H9 (cell line): ENCODE data around the gene PCCA. TPM values are rescaled to one million over a fixed set of nuclear protein-coding genes. Genes with fewer than 3 reads are reported as not detected.

Experiments
- DNase-seq: peaks from one replicate; pipeline ENCODE4 v3.0.0-alpha.2; 2017
- H2AFZ ChIP-seq: one replicate; pipeline ENCODE4 v1.6.1; 2013; ENCODE audit warnings: mild to moderate bottlenecking, low read length, control low read depth, moderate library complexity
- H2AK5ac ChIP-seq: 2 replicates; pipeline ENCODE4 v1.6.1; 2013; ENCODE audit warnings: low read length, control low read depth, mixed read lengths; ENCODE audit not compliant: insufficient read length
- H2BK120ac ChIP-seq: one replicate; pipeline ENCODE4 v1.6.1; 2013; ENCODE audit warnings: low read depth, mild to moderate bottlenecking, low read length, control low read depth, inconsistent platforms; ENCODE audit not compliant: poor library complexity, severe bottlenecking
- H2BK12ac ChIP-seq: 2 replicates; pipeline ENCODE4 v1.6.1; 2013; ENCODE audit warnings: low read length, control low read depth, mixed read lengths, low read depth; ENCODE audit not compliant: insufficient read length
- H2BK15ac ChIP-seq: 2 replicates; pipeline ENCODE4 v1.6.1; 2013; ENCODE audit warnings: low read depth, low read length, control low read depth
- H2BK20ac ChIP-seq: one replicate; pipeline ENCODE4 v1.6.1; 2013; ENCODE audit warnings: low read depth, mild to moderate bottlenecking, low read length, control low read depth, inconsistent platforms; ENCODE audit not compliant: poor library complexity, severe bottlenecking
- H2BK5ac ChIP-seq: 2 replicates; pipeline ENCODE4 v1.6.1; 2013; ENCODE audit warnings: low read length, control low read depth, mixed read lengths; ENCODE audit not compliant: insufficient read length
- H3K14ac ChIP-seq: 2 replicates; pipeline ENCODE4 v1.6.1; 2013; ENCODE audit warnings: low read length, control low read depth; ENCODE audit not compliant: insufficient read depth
- H3K18ac ChIP-seq: 2 replicates; pipeline ENCODE4 v1.6.1; 2013; ENCODE audit warnings: low read depth, mild to moderate bottlenecking, mixed read lengths, low read length, control low read depth; ENCODE audit not compliant: insufficient read length
- H3K23ac ChIP-seq: 2 replicates; pipeline ENCODE4 v1.6.1; 2013; ENCODE audit warnings: low read length, control low read depth, mixed read lengths, low read depth; ENCODE audit not compliant: insufficient read length
- H3K23me2 ChIP-seq: 2 replicates; pipeline ENCODE4 v1.6.1; 2013; ENCODE audit warnings: low read depth, mild to moderate bottlenecking, mixed read lengths, low read length, control low read depth; ENCODE audit not compliant: insufficient read length, poor library complexity, severe bottlenecking
- H3K27ac ChIP-seq: 2 replicates; pipeline ENCODE4 v1.5.1; 2013; ENCODE audit warnings: low read length, control low read depth, mixed read lengths, low read depth; ENCODE audit not compliant: insufficient read length
- H3K27me3 ChIP-seq: 2 replicates; pipeline ENCODE4 v1.6.1; 2013; ENCODE audit warnings: low read length, control low read depth, inconsistent platforms; ENCODE audit not compliant: insufficient read depth
- H3K4ac ChIP-seq: 2 replicates; pipeline ENCODE4 v1.6.1; 2013; ENCODE audit warnings: low read depth, mild to moderate bottlenecking, control low read depth, inconsistent platforms, low read length, moderate library complexity
- H3K4me1 ChIP-seq: 2 replicates; pipeline ENCODE4 v1.6.1; 2013; ENCODE audit warnings: low read length, control low read depth, inconsistent platforms; ENCODE audit not compliant: insufficient read depth
- H3K4me2 ChIP-seq: 2 replicates; pipeline ENCODE4 v1.6.1; 2013; ENCODE audit warnings: low read length, control low read depth, mixed read lengths; ENCODE audit not compliant: insufficient read length, insufficient read depth
- H3K56ac ChIP-seq: 2 replicates; pipeline ENCODE4 v1.6.1; 2013; ENCODE audit warnings: low read depth, mild to moderate bottlenecking, mixed read lengths, low read length, control low read depth; ENCODE audit not compliant: insufficient read length
- H3K79me1 ChIP-seq: 2 replicates; pipeline ENCODE4 v1.6.1; 2013; ENCODE audit warnings: low read depth, mild to moderate bottlenecking, moderate library complexity, low read length, control low read depth, inconsistent platforms; ENCODE audit not compliant: insufficient read depth, poor library complexity, severe bottlenecking
- H3K79me2 ChIP-seq: 2 replicates; pipeline ENCODE4 v1.6.1; 2013; ENCODE audit warnings: low read length, control low read depth, inconsistent platforms; ENCODE audit not compliant: insufficient read depth
- H3K9ac ChIP-seq: 2 replicates; pipeline ENCODE4 v1.6.1; 2013; ENCODE audit warnings: low read length, control low read depth, mixed read lengths; ENCODE audit not compliant: insufficient read length; ENCODE audit errors: extremely low read depth
- H3K9me3 ChIP-seq: one replicate; pipeline ENCODE4 v1.6.1; 2013; ENCODE audit warnings: low read depth, low read length, inconsistent platforms; ENCODE audit not compliant: control insufficient read depth
- H3T11ph ChIP-seq: one replicate; pipeline ENCODE4 v1.6.1; 2013; ENCODE audit warnings: mild to moderate bottlenecking, low read length, control low read depth, inconsistent platforms
- H4K20me1 ChIP-seq: one replicate; pipeline ENCODE4 v1.6.1; 2013; ENCODE audit not compliant: control insufficient read depth, insufficient read length, insufficient read depth
- H4K5ac ChIP-seq: 2 replicates; pipeline ENCODE4 v1.6.1; 2013; ENCODE audit warnings: low read depth, mild to moderate bottlenecking, mixed read lengths, low read length, control low read depth; ENCODE audit not compliant: insufficient read length
- H4K8ac ChIP-seq: replicated peaks from 2 replicates; pipeline ENCODE4 v1.6.1; 2013; ENCODE audit warnings: low read length, control low read depth, mixed read lengths, low read depth; ENCODE audit not compliant: insufficient read length
- H4K91ac ChIP-seq: 2 replicates; pipeline ENCODE4 v1.6.1; 2013; ENCODE audit warnings: low read depth, mild to moderate bottlenecking, moderate library complexity, mixed read lengths, low read length, control low read depth; ENCODE audit not compliant: insufficient read length
- H3K27ac Mint-ChIP-seq, 3 experiments: 2 replicates in 2 of 3; 3 replicates in 1 of 3; pipeline ENCODE4 v1.8.0; 2020 to 2021; ENCODE audit warnings: mixed read lengths in 3 of 3, mild to moderate bottlenecking in 1 of 3, moderate library complexity in 1 of 3
- H3K27me3 Mint-ChIP-seq: 2 replicates; pipeline ENCODE4 v1.8.0; 2021; ENCODE audit warnings: low read depth, mild to moderate bottlenecking, moderate library complexity, mixed read lengths
- H3K36me3 Mint-ChIP-seq, 3 experiments: 2 replicates in 2 of 3; 3 replicates in 1 of 3; pipeline ENCODE4 v1.8.0; 2020 to 2021; ENCODE audit warnings: low read depth in 3 of 3, mixed read lengths in 3 of 3; ENCODE audit not compliant: insufficient read depth in 1 of 3
- H3K4me1 Mint-ChIP-seq, 2 experiments: 2 replicates each; pipeline ENCODE4 v1.8.0; 2020; ENCODE audit warnings: mixed read lengths in 2 of 2
- H3K4me3 Mint-ChIP-seq, 2 experiments: 2 replicates in 1 of 2; 3 replicates in 1 of 2; pipeline ENCODE4 v1.8.0; 2020 to 2021; ENCODE audit warnings: mild to moderate bottlenecking in 2 of 2, mixed read lengths in 2 of 2, moderate library complexity in 1 of 2
- H3K9me3 Mint-ChIP-seq, 2 experiments: 2 replicates in 1 of 2; 3 replicates in 1 of 2; pipeline ENCODE4 v1.8.0; 2020; ENCODE audit warnings: mild to moderate bottlenecking in 2 of 2, mixed read lengths in 2 of 2, moderate library complexity in 1 of 2
- CTCF ChIP-seq: fragments of 200-600 bp; sonication (generic); conservative IDR thresholded peaks from 3 replicates; pipeline ENCODE4 v1.8.0; 2021; ENCODE audit warnings: antibody characterized with exemption, mild to moderate bottlenecking
- WGBS: extraction: QIAGEN DNeasy Blood & Tissue Kit; methylation state at CpG from one replicate; pipeline ENCODE4 v1.1.7; 2013; ENCODE audit warnings: missing lambda C conversion rate, low lambda C conversion rate, mixed read lengths; ENCODE audit not compliant: insufficient read length; ENCODE audit errors: extremely low coverage; 5-methylcytosine and 5-hydroxymethylcytosine counted together
- total RNA-seq: library from RNA; stranded (reverse); gene quantifications from 2 replicates; pipeline ENCODE4 v1.2.1, GENCODE V29; 2021

The PCCA gene
- total RNA-seq, 1 experiment from 2014 or later, result 56.5 TPM

- H4K20me1 ChIP-seq, result no peaks in the 10 kb centered on the region
- no peaks in the 10 kb centered on the region for H3K27me3 Mint-ChIP-seq
- peaks cover 4% of the 10 kb centered on the region in 2 experiments; a peak in 2 of 5 replicates for H3K9me3 Mint-ChIP-seq
- 0 out of 2 replicates have a peak, but pooled peaks cover 1% of the 10 kb centered on the region for H3K79me2 ChIP-seq
- no peak overlapping the region for H2BK5ac ChIP-seq
- H4K8ac ChIP-seq, result no peak overlapping the region
- no peak overlapping the region for H3K4me3 Mint-ChIP-seq
- H3K36me3 Mint-ChIP-seq, result peaks cover 21 to 45% (median 40%) of the 10 kb centered on the region in 3 experiments
- H3K9ac ChIP-seq, result no peak overlapping the region
- no peaks in the 10 kb centered on the region for H3K27me3 ChIP-seq
- no peak overlapping the region for H3K23ac ChIP-seq
- DNase-seq, result no peak
- H4K5ac ChIP-seq, result no peak overlapping the region
- H2BK20ac ChIP-seq, result no peak overlapping the region
- no peak overlapping the region for H4K91ac ChIP-seq
- H3K23me2 ChIP-seq, result no peaks in the 10 kb centered on the region
- H3K4ac ChIP-seq, result no peak overlapping the region
- WGBS, result no CpG with 5 or more reads among the region's 2 CpGs
- no peak for TF ChIP-seq CTCF
- no peak overlapping the region for H2BK120ac ChIP-seq
- H3K4me1 ChIP-seq, result no peaks in the 10 kb centered on the region
- H2AFZ ChIP-seq, result no peak overlapping the region
- no peak overlapping the region for H3K14ac ChIP-seq
- H3K9me3 ChIP-seq, result no peaks in the 10 kb centered on the region
- no peak overlapping the region for H2BK15ac ChIP-seq
- H2BK12ac ChIP-seq, result no peak overlapping the region
- peaks cover 13 to 15% of the 10 kb centered on the region in 2 experiments for H3K4me1 Mint-ChIP-seq
- no peak overlapping the region for H3K18ac ChIP-seq
- no peak overlapping the region; a peak in 1 of 7 replicates for H3K27ac Mint-ChIP-seq
- no peak overlapping the region for H3K56ac ChIP-seq
- H3K79me1 ChIP-seq, result no peaks in the 10 kb centered on the region
- no peak overlapping the region for H2AK5ac ChIP-seq
- no peak overlapping the region for H3K27ac ChIP-seq
- no peak overlapping the region for H3K4me2 ChIP-seq
- no peak overlapping the region for H3T11ph ChIP-seq
Observed at GRCh38 chr13:100213576-100213975, 124.7 kb downstream of the PCCA start.
